Esophagus (tissue), 2 donors: ENCODE results near the gene FBXW4. TPM values are rescaled to one million over a fixed set of nuclear protein-coding genes. Genes with fewer than 3 reads are reported as not detected.
A peak's percentile ranks its signal among the peaks of the same experiment; 100 is the strongest.
"Not testable (repeated sequence)": the region's sequence is repeated elsewhere in the genome, so short reads cannot be mapped to it uniquely, and the experiment has no call there.

Source experiments
- H3K27ac ChIP-seq, 2 donors: one replicate each; pipeline ENCODE4 v1.5.1; 2013; ENCODE audit warnings: low read depth in 2 of 2, mild to moderate bottlenecking in 2 of 2, inconsistent platforms in 1 of 2, low read length in 1 of 2, moderate library complexity in 1 of 2
- H3K27me3 ChIP-seq, 2 donors: one replicate each; pipeline ENCODE4 v1.6.1; 2013; ENCODE audit warnings: low read length in 2 of 2, control low read depth in 1 of 2, mild to moderate bottlenecking in 1 of 2; ENCODE audit not compliant: insufficient read depth in 2 of 2, control insufficient read depth in 1 of 2
- H3K36me3 ChIP-seq, 2 donors: one replicate each; pipeline ENCODE4 v1.6.1; 2013; ENCODE audit warnings: low read length in 1 of 2; ENCODE audit not compliant: control insufficient read depth in 2 of 2, insufficient read depth in 2 of 2
- H3K4me1 ChIP-seq, 2 donors: one replicate each; pipeline ENCODE4 v1.6.1; 2013; ENCODE audit warnings: low read length in 1 of 2; ENCODE audit not compliant: control insufficient read depth in 2 of 2, insufficient read depth in 2 of 2
- H3K4me3 ChIP-seq, 2 donors: one replicate each; pipeline ENCODE4 v1.5.1; 2013; ENCODE audit warnings: low read length in 2 of 2, mild to moderate bottlenecking in 2 of 2, low read depth in 1 of 2, moderate library complexity in 1 of 2
- H3K9me3 ChIP-seq, 2 donors: one replicate each; pipeline ENCODE4 v1.6.1; 2013; ENCODE audit warnings: mild to moderate bottlenecking in 2 of 2, low read depth in 1 of 2, low read length in 1 of 2, moderate library complexity in 1 of 2; ENCODE audit not compliant: control insufficient read depth in 2 of 2, insufficient read depth in 1 of 2
- WGBS, 2 donors: extraction: QIAGEN DNeasy Blood & Tissue Kit; methylation state at CpG; one replicate each; pipeline ENCODE4 v1.1.7; 2013; 5-methylcytosine and 5-hydroxymethylcytosine counted together
- polyA plus RNA-seq, 2 donors: library from polyadenylated mRNA; stranded (reverse); fragments of 200-250 nt; gene quantifications; one replicate each; pipeline ENCODE4 v1.2.3, GENCODE V29; 2013
- donor health status: healthy with polysubstance abuse.
- donor health status: Bipolar disorder and iron deficiency.

Gene FBXW4
- polyA plus RNA-seq, 2 donors, result 27.0 to 31.1 TPM

DNA sequence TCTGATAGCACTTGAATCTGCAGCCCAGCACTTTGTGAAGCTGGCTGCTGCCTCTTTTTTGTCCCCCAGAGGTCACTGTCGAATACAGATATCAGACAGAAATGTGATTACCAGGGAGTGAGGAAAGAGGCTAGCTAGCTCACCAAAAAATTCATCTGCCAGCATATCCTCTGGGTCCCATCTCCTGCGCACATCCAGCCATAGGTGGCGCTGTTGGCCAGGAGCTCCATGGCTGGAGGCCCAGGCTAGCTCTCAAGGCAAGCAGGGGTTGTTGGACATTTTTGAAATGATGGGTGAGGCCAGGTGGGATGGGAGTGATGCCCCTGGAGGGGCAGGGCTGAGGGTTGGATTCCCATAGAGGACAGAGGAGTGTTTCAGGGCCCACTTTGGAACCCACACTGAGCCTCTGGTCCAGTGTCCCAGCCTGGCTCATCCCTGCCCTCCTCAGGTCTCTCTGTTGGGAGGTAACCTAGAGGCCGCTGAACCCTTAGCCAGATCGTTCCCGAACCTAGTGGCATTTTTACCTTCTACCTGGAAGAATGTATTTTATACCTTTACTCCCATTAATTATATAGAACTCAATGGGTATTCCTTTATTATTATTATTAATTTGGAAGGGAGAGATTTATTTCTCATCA is 92.1 kb downstream of the FBXW4 start:
- Histone ChIP-seq H3K36me3 (peaks cover 5 to 8% of the 10 kb centered on the region in 2 donors), H3K27me3 (no peaks in the 10 kb centered on the region), H3K27ac (no peak overlapping the region), H3K4me1 (no peaks in the 10 kb centered on the region), H3K9me3 (no peaks in the 10 kb centered on the region), H3K4me3 (no peak overlapping the region)
- WGBS, 2 donors, result 53 to 54% methylated on average over 6 of the region's 6 CpGs

DNA sequence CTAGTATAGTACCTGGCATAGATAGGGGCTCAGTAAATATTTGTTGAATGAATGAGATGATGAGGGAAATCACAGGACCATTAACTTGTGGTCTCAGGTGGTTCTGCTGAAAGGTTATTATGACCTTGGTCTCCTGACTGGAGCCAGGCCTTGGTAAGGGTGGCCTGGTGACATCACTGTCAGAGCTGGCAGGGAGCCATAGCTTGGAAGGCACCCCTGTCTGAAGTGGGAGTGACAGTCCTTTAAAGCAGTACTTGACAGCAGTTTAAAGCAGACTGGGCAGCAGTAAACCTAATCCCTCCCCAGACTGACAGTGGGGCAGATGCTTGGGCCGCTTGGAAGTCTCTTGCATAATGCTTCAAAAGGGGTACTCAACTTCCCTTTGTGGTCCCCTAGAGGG is 93.4 kb downstream of the FBXW4 start:
- no peaks in the 10 kb centered on the region for H3K9me3 ChIP-seq
- H3K4me3 ChIP-seq, result no peak overlapping the region
- no peak overlapping the region for H3K27ac ChIP-seq
- no peaks in the 10 kb centered on the region for H3K27me3 ChIP-seq
- peaks cover 4 to 5% of the 10 kb centered on the region in 2 donors for H3K36me3 ChIP-seq
- H3K4me1 ChIP-seq, result no peaks in the 10 kb centered on the region
- WGBS, 2 donors, result 83 to 93% methylated on average over 1 of the region's 1 CpG

DNA sequence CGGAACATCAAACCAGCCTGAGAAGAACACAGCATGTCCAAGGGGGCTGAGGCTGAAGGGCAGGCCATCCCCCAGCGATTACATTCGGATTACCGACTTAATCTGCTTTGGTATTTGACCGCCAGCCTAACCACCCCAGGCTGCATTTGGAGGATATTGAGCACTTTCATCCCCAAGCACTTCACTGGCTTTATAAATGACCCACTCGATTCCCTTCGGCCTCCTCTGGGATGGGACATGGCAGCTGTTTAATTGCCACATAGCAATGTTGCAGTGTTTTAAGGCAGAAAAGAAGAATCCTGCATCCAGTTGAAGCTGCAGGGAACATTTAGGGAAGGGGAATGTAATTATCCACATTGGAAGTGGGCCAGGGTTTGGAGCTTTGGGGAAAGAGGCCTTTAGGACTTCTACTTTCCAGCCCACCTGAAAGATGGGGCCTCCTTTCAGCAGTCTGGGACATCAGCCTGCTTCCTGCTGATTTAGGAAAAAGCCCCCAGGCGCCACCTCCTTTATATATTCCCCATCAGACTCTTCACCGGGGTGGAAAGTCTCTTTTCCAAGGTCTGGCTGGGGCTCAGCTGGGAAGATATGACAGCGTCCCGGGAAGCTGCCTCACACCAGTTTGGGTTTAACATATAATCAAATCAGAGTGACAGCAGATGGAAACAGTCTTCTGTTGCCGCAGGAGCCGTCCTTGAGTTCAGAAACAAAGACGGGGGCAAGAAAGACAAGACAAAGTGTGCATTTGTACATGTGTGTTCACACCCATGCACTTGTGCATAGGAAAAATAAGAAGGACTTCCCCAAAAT is 97.7 kb downstream of the FBXW4 start:
- H3K4me3 ChIP-seq, result no peak overlapping the region
- no peaks in the 10 kb centered on the region for H3K27me3 ChIP-seq
- no peak overlapping the region for H3K27ac ChIP-seq
- no peaks in the 10 kb centered on the region for H3K9me3 ChIP-seq
- H3K4me1 ChIP-seq, result no peaks in the 10 kb centered on the region
- H3K36me3 ChIP-seq, result peaks cover 2 to 5% of the 10 kb centered on the region in 2 donors
- 79 to 80% methylated on average over 14 of the region's 14 CpGs for WGBS, 2 donors

DNA sequence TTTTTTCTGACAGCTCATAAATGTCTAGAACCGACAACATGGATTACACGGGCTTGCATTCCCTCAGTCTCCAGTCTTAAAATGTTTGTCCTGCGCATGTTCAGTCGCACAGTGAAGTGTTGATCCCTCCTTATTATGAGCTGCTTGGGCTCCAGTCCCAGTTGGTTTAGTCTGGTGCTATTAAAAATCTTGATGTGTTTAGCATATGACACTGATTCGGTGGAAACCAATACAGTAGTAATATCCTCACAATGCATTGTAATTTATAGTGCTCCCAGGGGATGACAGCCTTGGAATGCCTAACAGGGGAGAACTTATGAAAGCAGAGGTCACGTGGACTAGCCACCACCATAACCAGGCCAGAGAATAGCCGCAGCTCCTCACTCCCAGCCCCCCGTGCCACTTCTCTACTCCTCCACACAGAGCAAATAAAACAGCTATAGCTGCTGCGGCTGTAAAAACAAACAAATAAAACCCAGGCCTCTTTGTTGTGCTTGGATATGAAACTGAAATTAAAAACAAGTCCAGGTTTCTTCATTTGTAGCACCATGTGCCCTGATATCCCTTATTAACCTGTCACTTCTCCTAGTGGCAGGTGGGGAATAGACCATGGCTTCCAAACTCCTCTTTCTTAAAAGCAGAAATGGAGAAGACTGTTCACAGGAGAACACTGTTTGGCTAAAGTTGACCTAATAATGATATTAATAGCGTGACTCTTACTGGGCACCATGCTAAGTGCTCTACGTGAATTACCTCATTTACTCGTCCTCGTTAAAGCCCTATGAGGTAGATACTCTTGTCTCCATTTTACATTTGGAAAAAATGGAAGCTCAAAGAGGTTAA is 99.2 kb downstream of the FBXW4 start:
- 84 to 88% methylated on average over 13 of the region's 13 CpGs for WGBS, 2 donors
- Histone ChIP-seq H3K27me3 (no peaks in the 10 kb centered on the region), H3K4me1 (no peaks in the 10 kb centered on the region), H3K4me3 (no peak overlapping the region), H3K9me3 (no peaks in the 10 kb centered on the region), H3K27ac (no peak overlapping the region), H3K36me3 (peaks cover 2 to 4% of the 10 kb centered on the region in 2 donors)

DNA sequence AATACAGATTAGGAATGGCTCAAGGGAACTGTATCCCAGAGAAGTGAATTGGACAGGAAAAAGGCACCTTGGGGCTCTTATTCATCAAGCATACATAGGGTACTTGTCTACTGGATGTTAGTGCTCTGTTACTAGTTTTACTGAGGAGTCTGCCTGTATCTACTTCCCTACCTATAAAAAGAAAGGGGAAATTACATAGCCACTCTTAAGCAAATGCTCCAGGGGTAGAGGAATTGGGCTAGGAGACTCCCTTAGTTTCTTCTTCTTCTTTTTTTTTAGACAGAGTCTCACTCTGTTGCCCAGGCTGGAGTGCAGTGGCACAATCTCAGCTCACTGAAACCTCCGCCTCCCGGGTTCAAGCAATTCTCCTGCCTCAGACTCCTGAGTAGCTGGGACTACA is 101.6 kb downstream of the FBXW4 start:
- not testable (repeated sequence) for H3K27me3 ChIP-seq, H3K9me3 ChIP-seq, H3K4me3 ChIP-seq, H3K4me1 ChIP-seq, H3K36me3 ChIP-seq, H3K27ac ChIP-seq
- WGBS, 2 donors, result 68 to 96% methylated on average over 2 of the region's 2 CpGs

DNA sequence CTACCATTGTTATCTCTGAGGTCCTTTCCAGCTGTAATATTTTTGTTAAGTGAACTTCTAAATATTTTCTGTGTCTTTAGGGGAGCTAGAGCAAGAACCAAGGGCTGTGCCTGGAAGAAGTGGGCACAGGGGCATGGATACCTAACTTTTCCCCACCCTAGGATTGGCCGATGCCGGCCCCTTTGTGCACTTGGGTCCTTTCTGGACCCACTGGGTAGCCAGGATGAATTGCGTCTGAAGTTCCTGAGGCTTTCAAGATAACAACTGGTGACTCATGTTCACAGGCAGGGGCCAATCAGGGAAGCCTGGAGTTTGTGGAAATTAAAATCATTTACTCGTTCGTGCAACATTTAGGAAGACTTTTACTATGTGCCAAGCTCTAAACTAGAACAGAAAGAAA is 106.1 kb downstream of the FBXW4 start:
- Histone ChIP-seq H3K36me3 (peaks cover 0 to 4% of the 10 kb centered on the region in 2 donors), H3K27ac (no peak overlapping the region), H3K9me3 (no peaks in the 10 kb centered on the region), H3K27me3 (no peaks in the 10 kb centered on the region), H3K4me1 (peaks cover 6 to 9% of the 10 kb centered on the region in 2 donors), H3K4me3 (peak overlapping the region in 1 of 2 donors; percentile 85)
- whole genome bisulfite sequencing, 2 donors, result 65 to 67% methylated on average over 5 of the region's 5 CpGs

DNA sequence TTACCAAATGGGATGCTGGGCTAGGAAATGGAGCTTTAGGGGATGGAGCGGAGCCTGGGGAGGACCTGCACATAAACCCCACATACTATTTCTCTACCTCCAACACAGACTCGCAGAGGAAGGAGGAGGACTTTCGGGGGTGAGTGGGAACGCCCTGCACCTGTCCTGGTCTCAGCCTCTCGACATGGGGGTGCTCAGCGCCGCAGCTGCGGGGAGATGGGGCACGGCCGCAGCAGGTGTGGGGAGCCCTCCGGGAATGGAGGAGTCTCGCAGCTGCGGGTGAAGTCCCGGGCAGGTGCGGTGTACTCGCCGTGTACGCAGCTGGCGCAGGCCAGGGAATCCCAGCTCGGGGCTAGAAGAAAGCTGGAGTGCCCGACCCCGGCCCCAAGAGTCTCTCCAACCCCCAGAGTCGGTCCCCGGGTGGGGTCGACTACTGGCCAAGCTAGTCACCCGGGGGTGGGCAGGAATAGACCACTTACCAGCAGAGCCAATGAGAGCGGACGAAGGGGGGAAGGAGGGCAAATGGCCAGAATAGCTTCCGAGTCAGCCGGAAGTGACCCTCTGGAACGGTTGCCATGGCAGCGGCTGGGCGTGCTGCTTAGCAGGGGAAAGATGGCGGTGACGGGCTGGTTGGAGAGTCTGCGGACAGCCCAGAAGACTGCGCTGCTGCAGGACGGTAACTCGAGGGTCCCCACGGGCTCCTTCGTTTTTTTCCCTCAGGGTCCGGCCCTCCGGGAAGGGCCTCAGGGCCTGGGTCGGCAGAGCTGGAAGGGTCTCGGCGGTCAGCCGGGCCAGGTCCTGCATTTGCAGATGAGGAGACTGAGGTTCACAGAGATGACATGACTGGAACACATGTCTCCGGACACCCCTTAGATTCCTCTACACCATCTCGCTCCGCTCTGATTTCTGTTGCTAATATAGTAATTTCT is 107.0 kb downstream of the FBXW4 start, which contains the start of the genes DPCD and POLL:
Gene DPCD (plus strand): TSS at position 597 of the 929 bp plus-strand sequence. CDS start 16 bp downstream, at position 613.
Gene POLL (minus strand): TSS at position 533 of the 929 bp plus-strand sequence. CDS start 897 bp downstream, outside the sequence.
- peak within 1 kb of the TSS; percentile 85 to 89 for H3K4me3 ChIP-seq
- peak within 1 kb of the TSS; percentile 19 to 72 for H3K27ac ChIP-seq
- peaks cover 6 to 11% of the 10 kb centered on the region in 2 donors for H3K36me3 ChIP-seq
- no peaks in the 10 kb centered on the region for H3K9me3 ChIP-seq
- WGBS, 2 donors, result 0 to 1% methylated on average over 50 of the region's 50 CpGs
- peaks cover 6 to 9% of the 10 kb centered on the region in 2 donors for H3K4me1 ChIP-seq
- no peaks in the 10 kb centered on the region for H3K27me3 ChIP-seq

DNA sequence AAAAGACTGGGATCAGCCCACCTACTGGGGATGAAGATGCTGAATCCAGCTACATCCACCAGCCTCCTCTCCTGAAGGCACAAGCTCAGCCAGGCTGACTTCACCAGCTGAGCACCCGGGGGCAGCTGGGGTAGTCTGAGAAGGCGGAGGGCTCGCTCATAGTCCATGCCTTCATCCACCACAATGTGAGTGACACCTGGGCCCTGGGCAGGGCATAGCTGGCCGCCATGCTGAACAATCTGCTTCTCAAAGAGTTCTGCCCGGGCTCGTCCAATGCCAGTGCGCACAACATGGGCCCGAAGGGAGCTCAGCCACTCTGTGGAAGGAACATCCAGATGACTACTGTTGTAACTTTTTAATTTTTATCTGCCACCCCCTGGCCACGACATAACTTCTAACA is 109.1 kb downstream of the FBXW4 start:
- WGBS, 2 donors, result 93 to 94% methylated on average over 9 of the region's 9 CpGs
- Histone ChIP-seq H3K4me3 (no peak overlapping the region), H3K27me3 (no peaks in the 10 kb centered on the region), H3K36me3 (peaks cover 6 to 15% of the 10 kb centered on the region in 2 donors), H3K27ac (no peak overlapping the region), H3K4me1 (peaks cover 6 to 9% of the 10 kb centered on the region in 2 donors), H3K9me3 (no peaks in the 10 kb centered on the region)
